Skeletal muscle satellite cell (primary cell): Measurements from ENCODE around the gene ST3GAL6. TPM values are rescaled to one million over a fixed set of nuclear protein-coding genes. Genes with fewer than 3 reads are reported as not detected.

Experiments
- H3K27me3 ChIP-seq: 2 replicates; pipeline ENCODE4 v1.7.0; 2013; ENCODE audit warnings: low read length; ENCODE audit not compliant: control insufficient read depth, insufficient read depth
- H3K36me3 ChIP-seq: 2 replicates; pipeline ENCODE4 v1.7.0; 2013; ENCODE audit warnings: mild to moderate bottlenecking, control low read depth, low read length; ENCODE audit not compliant: insufficient read depth
- H3K4me1 ChIP-seq: 2 replicates; pipeline ENCODE4 v1.7.0; 2013; ENCODE audit warnings: low read length; ENCODE audit not compliant: control insufficient read depth, insufficient read depth
- H3K4me2 ChIP-seq: 2 replicates; pipeline ENCODE4 v1.7.0; 2013; ENCODE audit warnings: mild to moderate bottlenecking, low read length
- H3K4me3 ChIP-seq: 2 replicates; pipeline ENCODE4 v1.7.0; 2013; ENCODE audit warnings: low read length
- H3K9ac ChIP-seq: 2 replicates; pipeline ENCODE4 v1.7.0; 2013; ENCODE audit warnings: mild to moderate bottlenecking, low read depth, low read length, moderate library complexity
- H3K9me3 ChIP-seq: replicated peaks from 2 replicates; pipeline ENCODE4 v1.7.0; 2013; ENCODE audit warnings: mild to moderate bottlenecking, control low read depth, low read length
- total RNA-seq: library from RNA; depleted of rRNA; stranded (reverse); fragments of >200 nt; gene quantifications from 2 replicates; pipeline ENCODE4 v1.2.3, GENCODE V29; 2012; rRNA removed

ST3GAL6 gene, protein sequence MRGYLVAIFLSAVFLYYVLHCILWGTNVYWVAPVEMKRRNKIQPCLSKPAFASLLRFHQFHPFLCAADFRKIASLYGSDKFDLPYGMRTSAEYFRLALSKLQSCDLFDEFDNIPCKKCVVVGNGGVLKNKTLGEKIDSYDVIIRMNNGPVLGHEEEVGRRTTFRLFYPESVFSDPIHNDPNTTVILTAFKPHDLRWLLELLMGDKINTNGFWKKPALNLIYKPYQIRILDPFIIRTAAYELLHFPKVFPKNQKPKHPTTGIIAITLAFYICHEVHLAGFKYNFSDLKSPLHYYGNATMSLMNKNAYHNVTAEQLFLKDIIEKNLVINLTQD
- 2.0 and 3.5 TPM in 2 replicates for total RNA-seq

GRCh38 chr3:98763076-98763475, at the start of gene ST3GAL6:
TSS of gene ST3GAL6 (plus strand) at chr3:98763340. CDS start at chr3:98768441, 5,101 bp downstream.
- Histone ChIP-seq H3K4me3 (no peak within 1 kb of the TSS), H3K9ac (no peak within 1 kb of the TSS), H3K27me3 (no peaks in the 10 kb centered on the region), H3K36me3 (no peaks in the 10 kb centered on the region), H3K9me3 (no peaks in the 10 kb centered on the region), H3K4me1 (no peaks in the 10 kb centered on the region), H3K4me2 (no peak within 1 kb of the TSS)

GRCh38 chr3:98713984-98714383, 49.2 kb upstream of the ST3GAL6 start:
- no peaks in the 10 kb centered on the region for H3K9me3 ChIP-seq
- H3K4me3 ChIP-seq, result no peak overlapping the region
- H3K4me2 ChIP-seq, result no peak overlapping the region
- H3K36me3 ChIP-seq, result no peaks in the 10 kb centered on the region
- no peak overlapping the region for H3K9ac ChIP-seq
- no peaks in the 10 kb centered on the region for H3K4me1 ChIP-seq
- H3K27me3 ChIP-seq, result no peaks in the 10 kb centered on the region

DNA sequence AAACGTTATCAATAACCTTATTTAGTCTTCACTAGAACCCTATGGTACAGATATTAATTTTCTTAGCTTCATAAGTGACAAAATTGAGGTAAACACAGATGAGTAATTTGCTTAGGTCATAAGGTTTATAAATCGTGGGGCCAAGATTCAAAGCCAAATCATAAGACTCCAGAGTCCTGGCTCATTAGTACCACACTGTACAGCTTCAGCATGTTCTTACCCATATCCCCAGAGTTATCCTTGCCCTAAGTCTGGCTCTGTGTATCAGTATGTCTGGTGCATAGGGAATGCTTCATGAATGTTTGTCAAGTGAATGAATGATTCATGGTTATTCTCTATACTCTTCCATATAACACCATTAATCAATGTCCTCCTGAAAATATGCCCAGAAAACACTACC, 45.6 kb upstream of the ST3GAL6 start:
- H3K4me3 ChIP-seq, result no peak overlapping the region
- no peaks in the 10 kb centered on the region for H3K4me1 ChIP-seq
- no peak overlapping the region for H3K4me2 ChIP-seq
- no peak overlapping the region for H3K9ac ChIP-seq
- no peaks in the 10 kb centered on the region for H3K9me3 ChIP-seq
- H3K27me3 ChIP-seq, result no peaks in the 10 kb centered on the region
- no peaks in the 10 kb centered on the region for H3K36me3 ChIP-seq

DNA sequence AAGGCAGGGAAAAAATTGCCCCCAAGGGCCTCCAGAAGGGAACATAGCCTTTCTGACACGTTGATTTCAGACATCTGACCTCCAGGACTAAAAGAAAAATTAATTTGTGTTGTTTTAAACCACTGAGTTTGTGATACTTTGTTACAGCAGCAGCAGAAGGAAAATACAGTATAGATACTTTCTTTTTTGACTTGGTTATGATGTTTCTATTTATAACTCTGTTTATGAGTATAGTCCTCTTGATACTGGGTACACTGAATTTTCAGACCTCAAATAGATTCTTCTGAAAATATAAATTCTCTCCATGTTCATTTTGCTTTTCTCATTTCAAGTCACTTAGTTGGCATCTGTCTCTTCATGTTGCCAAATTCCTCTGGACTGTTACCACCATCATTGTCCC, 44.4 kb upstream of the ST3GAL6 start:
- Histone ChIP-seq H3K4me3 (no peak overlapping the region), H3K9ac (no peak overlapping the region), H3K4me1 (no peaks in the 10 kb centered on the region), H3K9me3 (no peaks in the 10 kb centered on the region), H3K27me3 (no peaks in the 10 kb centered on the region), H3K4me2 (no peak overlapping the region), H3K36me3 (no peaks in the 10 kb centered on the region)

DNA sequence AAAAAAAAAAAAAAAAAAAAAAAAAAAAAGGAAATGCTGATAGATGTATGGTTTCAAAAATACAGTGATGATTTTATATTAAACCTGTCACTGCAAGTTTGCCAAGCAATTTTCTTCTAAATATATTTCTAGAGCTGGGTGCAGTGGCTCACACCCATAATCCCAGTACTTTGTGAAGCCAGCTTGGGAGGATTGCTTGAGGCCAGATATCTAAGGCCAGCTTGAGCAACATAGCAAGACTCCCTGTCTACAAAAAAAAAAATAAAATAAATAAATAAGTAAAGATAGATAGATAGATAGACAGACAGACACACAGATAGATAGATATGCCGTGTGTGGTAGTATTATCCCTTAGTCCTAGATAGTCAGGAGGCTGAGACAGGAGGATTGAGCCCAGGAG, 41.4 kb upstream of the ST3GAL6 start:
- Histone ChIP-seq H3K36me3 (no peaks in the 10 kb centered on the region), H3K4me2 (no peak overlapping the region), H3K4me3 (no peak overlapping the region), H3K9ac (no peak overlapping the region), H3K4me1 (peaks cover 9% of the 10 kb centered on the region), H3K9me3 (no peaks in the 10 kb centered on the region), H3K27me3 (no peaks in the 10 kb centered on the region)

DNA sequence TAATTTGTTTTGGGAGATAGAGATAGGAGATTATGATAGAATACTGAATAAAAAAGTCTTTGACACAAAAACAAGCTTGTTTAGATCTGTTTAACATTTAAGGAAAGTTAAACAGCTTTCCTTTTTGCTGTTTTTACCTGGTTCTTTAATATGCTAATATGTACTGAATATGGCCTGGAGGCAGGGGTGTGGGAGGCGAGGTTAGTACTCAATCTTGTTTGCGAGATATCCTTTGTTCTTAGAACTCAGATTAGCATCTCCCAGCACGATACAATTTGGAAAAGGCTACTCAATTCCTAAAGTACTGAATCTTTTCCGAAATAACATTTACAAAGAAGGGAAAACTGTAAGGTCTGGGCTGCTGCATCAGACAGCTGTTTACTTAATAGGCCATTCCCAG, 40.8 kb upstream of the ST3GAL6 start:
- H3K4me3 ChIP-seq, result no peak overlapping the region
- H3K4me2 ChIP-seq, result no peak overlapping the region
- H3K9me3 ChIP-seq, result no peaks in the 10 kb centered on the region
- H3K27me3 ChIP-seq, result no peaks in the 10 kb centered on the region
- H3K4me1 ChIP-seq, result peaks cover 9% of the 10 kb centered on the region
- no peaks in the 10 kb centered on the region for H3K36me3 ChIP-seq
- no peak overlapping the region for H3K9ac ChIP-seq

GRCh38 chr3:98725352-98725751, 37.8 kb upstream of the ST3GAL6 start:
- Histone ChIP-seq H3K4me3 (no peak overlapping the region), H3K9ac (no peak overlapping the region), H3K36me3 (no peaks in the 10 kb centered on the region), H3K27me3 (no peaks in the 10 kb centered on the region), H3K4me2 (no peak overlapping the region), H3K9me3 (no peaks in the 10 kb centered on the region), H3K4me1 (peaks cover 15% of the 10 kb centered on the region)

DNA sequence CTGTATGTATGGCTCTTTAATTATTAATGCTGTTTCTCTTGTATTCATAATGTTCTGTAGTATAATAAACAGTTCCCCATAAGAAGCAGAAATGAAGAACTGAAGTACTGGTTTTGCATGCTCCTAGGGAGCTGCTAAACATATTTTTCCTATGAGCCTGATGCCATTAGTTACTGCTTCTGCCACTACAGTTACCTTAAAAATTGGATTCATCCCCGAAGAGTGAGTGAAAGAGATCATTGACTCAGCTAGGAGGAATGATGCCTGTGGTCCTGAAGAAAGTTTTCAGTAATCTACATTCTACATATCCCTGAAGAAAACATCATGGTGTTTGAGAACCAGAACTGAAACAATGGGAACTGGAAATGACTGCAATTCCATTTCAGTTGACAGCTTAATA, 37.1 kb upstream of the ST3GAL6 start:
- Histone ChIP-seq H3K4me2 (no peak overlapping the region), H3K36me3 (no peaks in the 10 kb centered on the region), H3K4me1 (peaks cover 23% of the 10 kb centered on the region), H3K4me3 (no peak overlapping the region), H3K9me3 (no peaks in the 10 kb centered on the region), H3K27me3 (no peaks in the 10 kb centered on the region), H3K9ac (no peak overlapping the region)

DNA sequence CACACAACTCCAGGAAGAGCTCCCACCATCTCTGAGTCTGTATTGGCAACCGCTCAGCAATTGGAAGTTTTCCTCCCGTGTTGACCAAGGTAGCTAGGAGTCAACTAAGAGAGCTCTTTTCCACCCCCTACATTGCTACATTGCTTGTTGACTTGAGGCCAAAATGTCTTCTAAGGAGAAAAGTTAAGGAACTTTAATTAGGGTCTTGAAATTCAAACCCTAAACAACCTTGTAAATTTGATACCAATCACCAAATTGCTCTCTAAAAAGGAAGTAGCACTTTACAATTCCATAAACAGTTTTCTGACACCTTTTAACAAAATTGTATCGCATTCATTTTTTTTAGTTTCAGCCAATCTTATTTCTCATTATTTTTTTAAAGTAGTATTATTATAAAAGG, 35.5 kb upstream of the ST3GAL6 start:
- no peaks in the 10 kb centered on the region for H3K36me3 ChIP-seq

DNA sequence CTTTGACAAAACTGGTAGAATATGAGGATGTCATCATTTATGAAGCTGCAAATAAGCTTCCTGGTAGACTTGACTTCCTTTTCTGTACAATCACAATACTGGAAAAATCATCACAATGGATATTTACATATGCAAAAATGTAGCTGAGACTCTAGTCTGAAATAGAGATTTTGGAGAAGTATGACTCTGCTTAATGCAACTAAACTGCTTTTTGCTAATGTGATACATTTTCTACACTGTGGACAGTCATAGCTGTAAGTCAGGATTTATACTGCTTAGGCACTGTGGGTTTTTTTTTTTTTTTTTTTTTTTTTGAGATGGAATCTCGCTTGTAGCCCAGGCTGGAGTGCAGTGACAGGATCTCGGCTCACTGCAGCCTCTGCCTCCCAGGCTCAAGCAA, 34.5 kb upstream of the ST3GAL6 start:
- Histone ChIP-seq H3K27me3 (no peaks in the 10 kb centered on the region), H3K9me3 (no peaks in the 10 kb centered on the region), H3K9ac (no peak overlapping the region), H3K4me2 (no peak overlapping the region), H3K36me3 (no peaks in the 10 kb centered on the region), H3K4me3 (no peak overlapping the region), H3K4me1 (peaks cover 29% of the 10 kb centered on the region)

More for the DNA sequence above, 35.5 kb upstream of the ST3GAL6 start:
- Histone ChIP-seq H3K9ac (no peak overlapping the region), H3K4me1 (peaks cover 29% of the 10 kb centered on the region), H3K9me3 (no peaks in the 10 kb centered on the region), H3K27me3 (no peaks in the 10 kb centered on the region), H3K4me3 (no peak overlapping the region), H3K4me2 (no peak overlapping the region)

DNA sequence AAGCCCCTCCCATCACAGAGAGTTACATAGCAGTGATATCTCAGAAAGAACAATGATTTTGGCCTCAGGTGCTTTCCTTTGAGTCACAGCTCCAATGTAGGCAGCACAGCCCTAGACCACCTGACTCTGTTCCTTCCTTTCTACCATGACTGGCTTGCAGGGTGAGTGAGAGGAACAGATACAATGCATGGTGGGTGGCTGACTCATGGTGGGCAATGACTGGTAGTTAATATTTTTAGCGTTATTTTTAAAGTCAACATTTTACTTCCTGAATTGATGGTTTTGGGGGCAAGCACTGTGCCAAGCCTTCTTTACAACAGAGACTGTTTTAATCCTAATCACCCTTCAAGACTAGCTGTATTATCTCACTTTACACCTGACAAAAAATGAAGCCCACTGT, 32.8 kb upstream of the ST3GAL6 start:
- Histone ChIP-seq H3K27me3 (no peaks in the 10 kb centered on the region), H3K9me3 (no peaks in the 10 kb centered on the region), H3K9ac (no peak overlapping the region), H3K4me1 (peaks cover 40% of the 10 kb centered on the region), H3K4me2 (peak overlapping the region; percentile 54), H3K4me3 (peak overlapping the region; percentile 43), H3K36me3 (no peaks in the 10 kb centered on the region)

GRCh38 chr3:98730886-98731537, 32.1 kb upstream of the ST3GAL6 start:
- peak overlapping the region; percentile 43 for H3K4me3 ChIP-seq
- H3K36me3 ChIP-seq, result no peaks in the 10 kb centered on the region
- H3K4me1 ChIP-seq, result peaks cover 35% of the 10 kb centered on the region
- no peak overlapping the region for H3K9ac ChIP-seq
- H3K4me2 ChIP-seq, result peak overlapping the region; percentile 54
- H3K27me3 ChIP-seq, result no peaks in the 10 kb centered on the region
- no peaks in the 10 kb centered on the region for H3K9me3 ChIP-seq
